GM10266 (cell line): ENCODE data around the gene FLT3LG.

Source experiments
- DNase-seq: peaks from one replicate; pipeline ENCODE4 v3.0.0; 2012; ENCODE audit errors: extremely low spot score
- TF ChIP-seq, protein P1 (sequence below): IDR thresholded peaks from 2 replicates; pipeline ENCODE4 v1.5.1; 2012; ENCODE audit warnings: mild to moderate bottlenecking, low read depth; ENCODE audit not compliant: control insufficient read depth, insufficient read depth; ENCODE audit errors: missing control alignments

FLT3LG gene

DNA sequence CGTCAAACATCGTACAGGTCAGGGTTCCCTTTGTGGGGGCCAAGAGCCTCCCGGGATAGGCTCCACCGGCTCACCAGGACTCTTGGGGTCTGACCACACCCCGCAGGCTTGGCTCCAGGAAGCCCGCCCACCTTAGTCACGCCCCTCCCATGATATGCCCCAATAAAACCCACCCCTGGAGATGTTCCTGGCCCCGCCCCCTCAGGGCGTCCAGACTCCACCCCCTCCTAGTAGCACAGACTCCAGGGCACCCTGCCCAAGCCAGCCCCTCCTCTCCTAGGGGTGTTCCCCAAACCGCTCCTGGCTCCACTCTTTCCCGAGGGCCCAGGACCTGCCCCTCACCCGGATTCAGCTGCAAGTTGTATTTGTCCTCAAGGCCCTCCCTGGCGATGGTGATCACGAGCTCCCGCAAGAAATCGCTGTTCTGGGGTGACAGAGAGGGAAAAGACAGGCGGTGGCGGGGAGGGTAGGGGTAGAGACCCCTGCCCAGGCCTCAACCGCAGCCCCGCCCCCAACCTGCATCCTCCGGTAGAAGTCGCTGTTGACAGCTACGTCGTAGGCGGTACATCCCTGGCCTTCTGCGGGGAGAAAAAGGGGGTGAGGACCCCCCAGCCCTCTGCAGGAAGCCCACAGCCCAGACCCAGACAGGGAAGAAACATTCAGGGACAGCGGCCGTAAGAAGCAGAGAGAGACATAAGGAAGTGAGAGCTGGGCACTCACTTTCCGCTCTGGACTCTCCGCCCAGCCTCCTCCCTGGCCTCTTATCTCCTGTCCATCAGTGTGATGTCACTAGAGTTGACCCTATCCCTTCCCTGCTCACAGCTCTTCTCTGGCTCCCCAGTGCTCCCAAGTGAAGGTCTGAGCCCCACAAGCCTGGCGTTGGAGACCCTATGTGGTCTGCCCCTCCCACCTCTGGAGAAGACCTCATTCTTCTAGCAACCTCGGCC is 26.3 kb upstream of the FLT3LG start:
- no peak for DNase-seq
- TF ChIP-seq, protein P1, sequence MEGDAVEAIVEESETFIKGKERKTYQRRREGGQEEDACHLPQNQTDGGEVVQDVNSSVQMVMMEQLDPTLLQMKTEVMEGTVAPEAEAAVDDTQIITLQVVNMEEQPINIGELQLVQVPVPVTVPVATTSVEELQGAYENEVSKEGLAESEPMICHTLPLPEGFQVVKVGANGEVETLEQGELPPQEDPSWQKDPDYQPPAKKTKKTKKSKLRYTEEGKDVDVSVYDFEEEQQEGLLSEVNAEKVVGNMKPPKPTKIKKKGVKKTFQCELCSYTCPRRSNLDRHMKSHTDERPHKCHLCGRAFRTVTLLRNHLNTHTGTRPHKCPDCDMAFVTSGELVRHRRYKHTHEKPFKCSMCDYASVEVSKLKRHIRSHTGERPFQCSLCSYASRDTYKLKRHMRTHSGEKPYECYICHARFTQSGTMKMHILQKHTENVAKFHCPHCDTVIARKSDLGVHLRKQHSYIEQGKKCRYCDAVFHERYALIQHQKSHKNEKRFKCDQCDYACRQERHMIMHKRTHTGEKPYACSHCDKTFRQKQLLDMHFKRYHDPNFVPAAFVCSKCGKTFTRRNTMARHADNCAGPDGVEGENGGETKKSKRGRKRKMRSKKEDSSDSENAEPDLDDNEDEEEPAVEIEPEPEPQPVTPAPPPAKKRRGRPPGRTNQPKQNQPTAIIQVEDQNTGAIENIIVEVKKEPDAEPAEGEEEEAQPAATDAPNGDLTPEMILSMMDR: no peak

DNA sequence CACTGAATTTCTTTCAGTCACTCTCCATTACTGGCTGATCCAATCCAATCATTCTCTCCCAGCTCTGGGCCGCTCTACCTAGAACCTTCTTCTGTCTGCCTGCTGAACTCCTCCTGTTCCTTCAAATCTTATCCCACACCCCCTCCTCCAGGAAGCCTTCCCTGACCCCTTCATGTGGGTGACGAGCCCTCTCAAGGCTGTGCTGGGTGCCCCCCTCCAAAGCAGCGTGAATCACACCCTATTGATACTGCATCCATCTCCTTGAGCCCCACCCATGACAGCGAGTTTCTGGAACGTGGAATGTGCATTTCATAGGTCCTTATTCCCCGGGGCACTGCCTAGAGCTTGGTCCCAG is 25.6 kb upstream of the FLT3LG start:
- no peak for DNase-seq
- TF ChIP-seq, protein P1: no peak

DNA sequence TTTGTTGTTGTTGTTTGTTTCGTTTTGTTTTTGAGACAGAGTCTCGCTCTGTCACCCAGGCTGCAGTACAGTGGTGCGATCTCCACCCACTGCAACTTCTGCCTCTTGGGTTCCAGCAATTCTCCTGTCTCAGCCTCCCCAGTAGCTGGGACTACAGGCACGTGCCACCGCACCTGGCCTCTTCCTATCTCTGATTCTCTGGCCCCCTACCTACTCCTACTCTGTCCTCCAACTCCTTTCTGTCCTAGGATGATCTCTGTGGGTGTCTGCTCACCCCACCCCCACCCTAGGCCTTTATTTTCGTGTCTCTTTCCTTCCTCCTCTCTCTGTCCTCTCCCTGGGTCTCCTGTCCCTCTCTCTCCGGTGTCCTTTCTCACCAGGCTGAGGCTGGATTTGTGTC is 23.6 kb upstream of the FLT3LG start:
- DNase-seq: no peak
- TF ChIP-seq, protein P1: no peak

DNA sequence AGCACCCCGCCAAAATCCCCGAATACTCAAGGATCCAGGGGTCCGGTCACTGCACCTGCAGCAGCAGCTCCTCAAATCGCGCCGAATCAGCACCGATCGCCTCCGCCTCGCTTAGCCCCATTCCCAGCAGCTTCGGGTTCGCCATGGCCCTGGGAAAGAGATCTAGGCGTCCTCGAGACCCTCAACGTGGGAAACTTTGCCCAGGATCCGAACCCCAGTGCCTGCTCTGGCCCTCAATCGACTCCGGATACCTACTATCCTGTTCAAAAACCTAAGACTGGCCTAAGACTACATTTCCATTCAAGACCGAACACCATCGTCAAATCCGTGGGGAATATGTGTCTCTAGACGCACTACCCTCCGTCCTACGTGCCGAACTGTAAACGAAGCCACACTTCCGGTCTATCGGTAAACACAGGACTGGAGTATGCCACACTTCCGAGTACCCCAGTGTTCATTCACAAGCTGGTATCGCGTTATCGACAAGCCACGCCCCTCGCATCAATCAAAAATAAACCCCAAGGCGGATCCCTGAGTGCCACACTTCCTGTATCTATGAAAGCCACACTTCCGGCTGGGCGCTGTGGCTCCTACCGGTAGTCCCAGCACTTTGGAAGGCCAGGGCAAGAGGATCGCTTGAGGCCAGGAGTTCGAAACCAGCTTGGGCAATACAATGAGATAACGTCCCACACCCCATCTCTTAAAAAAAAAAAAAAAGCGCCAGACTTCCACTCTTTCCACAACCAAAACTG is 22.4 kb upstream of the FLT3LG start, which contains the start of gene PIH1D1:
Gene PIH1D1 (minus strand): TSS at position 385 of the 752 bp plus-strand sequence. CDS start 240 bp downstream, at position 145.
- peak; percentile 91 for DNase-seq
- TF ChIP-seq, protein P1: no peak

DNA sequence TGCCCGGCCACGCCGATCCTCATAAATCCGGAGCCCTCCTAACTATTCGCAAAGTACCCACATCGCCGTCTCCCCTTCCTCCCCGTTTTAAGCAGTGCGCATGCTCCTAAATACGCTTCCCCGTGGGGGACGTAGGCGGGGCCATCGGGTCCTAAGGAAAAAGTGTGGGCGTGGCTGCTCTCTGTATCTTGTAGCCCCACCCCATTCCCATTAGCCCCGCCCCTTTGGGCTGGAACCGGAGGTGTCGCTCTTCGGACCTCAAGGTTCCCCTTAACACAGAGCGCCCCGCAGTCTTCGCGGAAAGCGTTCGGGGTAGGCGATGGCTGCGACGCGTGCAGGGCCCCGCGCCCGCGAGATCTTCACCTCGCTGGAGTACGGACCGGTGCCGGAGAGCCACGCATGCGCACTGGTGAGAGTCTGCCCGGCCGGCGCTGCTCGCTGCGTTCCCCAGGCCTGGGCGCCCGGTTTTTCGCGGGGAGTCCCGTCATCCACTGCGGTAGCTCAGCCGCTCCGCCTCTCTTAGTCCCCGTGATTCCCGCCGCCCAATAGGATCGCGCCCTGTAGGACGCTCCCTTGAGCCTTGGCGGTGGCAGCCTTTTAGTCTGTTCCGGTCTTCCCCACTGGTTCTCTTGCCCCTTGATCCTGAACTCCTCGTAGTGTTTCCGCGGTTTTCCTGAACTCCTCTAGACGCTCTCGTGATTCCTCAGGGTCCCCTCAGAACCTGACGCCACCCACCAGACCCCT is 20.8 kb upstream of the FLT3LG start, which contains the start of gene ALDH16A1:
Gene ALDH16A1 (plus strand): TSS at position 213 of the 744 bp plus-strand sequence. CDS start 107 bp downstream, at position 320.
- DNase-seq: peak; percentile 97
- TF ChIP-seq, protein P1: no peak

DNA sequence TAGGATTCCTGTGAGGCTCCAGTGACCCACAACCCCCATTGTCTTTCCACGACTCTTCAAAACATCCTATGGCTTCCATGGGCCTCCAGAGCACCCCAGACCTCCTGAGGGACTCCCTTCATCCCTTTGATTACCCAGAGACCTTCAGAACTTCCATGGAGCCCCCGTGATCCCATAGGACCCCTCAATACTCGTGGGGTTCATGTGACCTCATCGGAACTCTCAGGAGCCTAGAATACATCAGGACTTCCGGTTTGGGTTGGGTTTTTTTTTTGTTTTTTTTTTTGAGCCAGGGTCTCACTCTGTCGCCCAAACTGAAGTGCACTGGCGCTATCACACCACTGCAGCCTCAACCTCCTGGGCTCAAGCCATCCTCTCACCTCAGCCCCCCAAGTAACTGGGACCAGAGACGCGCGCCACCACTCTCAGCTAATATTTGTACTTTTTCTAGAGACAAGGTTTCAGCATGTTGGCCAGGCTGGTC is 20.2 kb upstream of the FLT3LG start:
- TF ChIP-seq, protein P1: no peak

More for the DNA sequence above, 20.2 kb upstream of the FLT3LG start:
- no peak for DNase-seq
